Stimulated activated CD4-positive, alpha-beta T cell treated with anti-CD3 and anti-CD28 coated beads, Interleukin-2, amount 100 ng/mL, for 24 hours (primary cell): ENCODE data around the gene NEU2.
"Not testable (repeated sequence)": the region's sequence is repeated elsewhere in the genome, so short reads cannot be mapped to it uniquely, and the experiment has no call there.

Experiments
- DNase-seq, 2 donors: peaks; one replicate each; pipeline ENCODE4 v3.0.0-alpha.2; 2020

Gene NEU2

GRCh38 chr2:233035426-233036161 is 3.1 kb downstream of the NEU2 start:
- DNase-seq: no peak

GRCh38 chr2:233036162-233036838 is 3.8 kb downstream of the NEU2 start:
- no peak for DNase-seq

- DNase-seq: no peak
Observed at GRCh38 chr2:233037078-233037477, 4.6 kb downstream of the NEU2 start.

GRCh38 chr2:233039212-233039845 is 6.9 kb downstream of the NEU2 start:
- no peak for DNase-seq

- DNase-seq: no peak
Observed at GRCh38 chr2:233039846-233040530, 7.5 kb downstream of the NEU2 start.

GRCh38 chr2:233040571-233040970 is 8.1 kb downstream of the NEU2 start:
- no peak for DNase-seq

- DNase-seq: no peak
Observed at GRCh38 chr2:233041722-233042323, 9.4 kb downstream of the NEU2 start.

GRCh38 chr2:233042549-233042948 is 10.1 kb downstream of the NEU2 start:
- no peak for DNase-seq

GRCh38 chr2:233044974-233045605 is 12.6 kb downstream of the NEU2 start:
- no peak for DNase-seq

- DNase-seq: no peak
Observed at GRCh38 chr2:233047206-233047605, 14.7 kb downstream of the NEU2 start.

- no peak for DNase-seq
Observed at GRCh38 chr2:233047667-233048066, 15.2 kb downstream of the NEU2 start.

- DNase-seq: no peak
Observed at GRCh38 chr2:233048569-233049193, 16.2 kb downstream of the NEU2 start.

GRCh38 chr2:233049194-233049761 is 16.8 kb downstream of the NEU2 start:
- DNase-seq: no peak

- DNase-seq: no peak
Observed at GRCh38 chr2:233051241-233052149, 19.0 kb downstream of the NEU2 start.

GRCh38 chr2:233052517-233052916 is 20.0 kb downstream of the NEU2 start:
- not testable (repeated sequence) for DNase-seq

- DNase-seq: peak; percentile 84 to 86
Observed at GRCh38 chr2:233053928-233054784, 21.7 kb downstream of the NEU2 start.

GRCh38 chr2:233055362-233055761 is 22.9 kb downstream of the NEU2 start:
- DNase-seq: no peak

GRCh38 chr2:233056961-233057605 is 24.6 kb downstream of the NEU2 start:
- DNase-seq: no peak
